ENCODE measurements around the gene GPR87. TPM values are rescaled to one million over a fixed set of nuclear protein-coding genes. Genes with fewer than 3 reads are reported as not detected.

GPR87 gene
- total RNA-seq, 2 experiments from 2014 or later: 0.19 TPM; not detected in 1

GRCh38 chr3:151278230-151278629, 38.4 kb downstream of the GPR87 start, which contains the start of gene P2RY14:
Gene P2RY14 (minus strand): TSS chr3:151278542. CDS start chr3:151214316, 64,226 bp downstream.
- CTCF ChIA-PET: interaction anchor here (0.7 to 8.5 kb wide), 14 partner anchors 11 to 122 kb away, joined by 3 to 248 read pairs (median 4); partner anchors contain the start of gene GPR171
- no peaks in the 10 kb centered on the region for H3K27me3 Mint-ChIP-seq (ENCODE audit: low read depth)
- peak within 1 kb of the TSS; percentile 44 for H3K27ac Mint-ChIP-seq
- intact Hi-C loops (cut with micrococcal nuclease): loop anchor here (1.0 to 10.0 kb wide), 9 partner anchors 10 to 513 kb away; partner anchors contain the start of genes GPR171 and SIAH2
- peaks cover 42% of the 10 kb centered on the region for H3K4me1 Mint-ChIP-seq (ENCODE audit: low read depth)
- H3K36me3 Mint-ChIP-seq (ENCODE audit: low read depth): no peaks in the 10 kb centered on the region
- peak; percentile 10 for DNase-seq
- H3K9me3 Mint-ChIP-seq: no peaks in the 10 kb centered on the region
- no peak within 1 kb of the TSS for H3K4me3 Mint-ChIP-seq

GRCh38 chr3:151276687-151277042, 40.0 kb downstream of the GPR87 start:
- Mint-ChIP-seq H3K4me1 (ENCODE audit: low read depth) (peaks cover 39% of the 10 kb centered on the region), H3K36me3 (ENCODE audit: low read depth) (no peaks in the 10 kb centered on the region), H3K27me3 (ENCODE audit: low read depth) (no peaks in the 10 kb centered on the region), H3K9me3 (no peaks in the 10 kb centered on the region), H3K27ac (peak overlapping the region; percentile 85), H3K4me3 (peak overlapping the region; percentile 55)
- CTCF ChIA-PET: interaction anchor here (8.1 to 8.5 kb wide), 2 partner anchors 49 to 107 kb away, joined by 191 to 248 read pairs; no protein-coding TSS in a partner anchor
- peak; percentile 77 for DNase-seq
- intact Hi-C loops (cut with micrococcal nuclease): loop anchor here (2.0 to 10.0 kb wide), 4 partner anchors 40 to 538 kb away; partner anchors contain the start of genes GPR87 and SIAH2

GRCh38 chr3:151276038-151276686, 40.5 kb downstream of the GPR87 start:
- Mint-ChIP-seq H3K4me1 (ENCODE audit: low read depth) (peaks cover 39% of the 10 kb centered on the region), H3K4me3 (no peak overlapping the region), H3K9me3 (no peaks in the 10 kb centered on the region), H3K27me3 (ENCODE audit: low read depth) (no peaks in the 10 kb centered on the region), H3K36me3 (ENCODE audit: low read depth) (no peaks in the 10 kb centered on the region), H3K27ac (peak overlapping the region; percentile 85)
- intact Hi-C loops (cut with micrococcal nuclease): loop anchor here (2.0 to 10.0 kb wide), 4 partner anchors 41 to 537 kb away; partner anchors contain the start of genes GPR87 and SIAH2
- DNase-seq: peak; percentile 14
- CTCF ChIA-PET: interaction anchor here (0.6 to 8.5 kb wide), 4 partner anchors 49 to 120 kb away, joined by 3 to 248 read pairs (median 98); no protein-coding TSS in a partner anchor

GRCh38 chr3:151275091-151275490, 41.5 kb downstream of the GPR87 start:
- Mint-ChIP-seq H3K4me3 (no peak overlapping the region), H3K9me3 (no peaks in the 10 kb centered on the region), H3K36me3 (ENCODE audit: low read depth) (no peaks in the 10 kb centered on the region), H3K27ac (no peak overlapping the region), H3K4me1 (ENCODE audit: low read depth) (peaks cover 41% of the 10 kb centered on the region), H3K27me3 (ENCODE audit: low read depth) (no peaks in the 10 kb centered on the region)
- no peak for DNase-seq
- intact Hi-C loops (cut with micrococcal nuclease): loop anchor here (5.0 to 10.0 kb wide), 2 partner anchors 493 to 510 kb away; partner anchors contain the start of gene SIAH2
- CTCF ChIA-PET: interaction anchor here (1.0 to 8.5 kb wide), 4 partner anchors 18 to 119 kb away, joined by 3 to 248 read pairs (median 98); no protein-coding TSS in a partner anchor

- Mint-ChIP-seq H3K27ac (peak overlapping the region; percentile 1), H3K4me3 (no peak overlapping the region), H3K27me3 (ENCODE audit: low read depth) (no peaks in the 10 kb centered on the region), H3K36me3 (ENCODE audit: low read depth) (no peaks in the 10 kb centered on the region), H3K4me1 (ENCODE audit: low read depth) (peaks cover 18% of the 10 kb centered on the region), H3K9me3 (no peaks in the 10 kb centered on the region)
- DNase-seq: no peak
- intact Hi-C loops (cut with micrococcal nuclease): loop anchor here (10.0 kb wide), 1 partner anchor 505 kb away; the partner anchor contains the start of gene SIAH2
- CTCF ChIA-PET: interaction anchor here (0.7 to 3.8 kb wide), 2 partner anchors 101 to 102 kb away, joined by 3 to 20 read pairs; no protein-coding TSS in a partner anchor
Measured at GRCh38 chr3:151269631-151270030, 47.0 kb downstream of the GPR87 start.

GRCh38 chr3:151268267-151269235, 48.1 kb downstream of the GPR87 start:
- Mint-ChIP-seq H3K9me3 (no peaks in the 10 kb centered on the region), H3K4me3 (peak overlapping the region; percentile 17), H3K36me3 (ENCODE audit: low read depth) (no peaks in the 10 kb centered on the region), H3K27ac (peak overlapping the region; percentile 70), H3K27me3 (ENCODE audit: low read depth) (no peaks in the 10 kb centered on the region), H3K4me1 (ENCODE audit: low read depth) (peaks cover 17% of the 10 kb centered on the region)
- intact Hi-C loops (cut with micrococcal nuclease): loop anchor here (1.0 kb wide), 1 partner anchor 10 kb away; the partner anchor contains the start of gene P2RY14
- CTCF ChIA-PET: interaction anchor here (0.9 to 3.8 kb wide), 9 partner anchors 11 to 101 kb away, joined by 3 to 24 read pairs (median 5); partner anchors contain the start of gene P2RY14
- peak; percentile 45 for DNase-seq

GRCh38 chr3:151267066-151267465, 49.6 kb downstream of the GPR87 start:
- CTCF ChIA-PET: interaction anchor here (0.6 to 3.8 kb wide), 5 partner anchors 12 to 104 kb away, joined by 3 to 24 read pairs (median 11); partner anchors contain the start of gene P2RY14
- no peak overlapping the region for H3K4me3 Mint-ChIP-seq
- DNase-seq: no peak
- H3K36me3 Mint-ChIP-seq (ENCODE audit: low read depth): no peaks in the 10 kb centered on the region
- no peak overlapping the region for H3K27ac Mint-ChIP-seq
- H3K9me3 Mint-ChIP-seq: no peaks in the 10 kb centered on the region
- peaks cover 17% of the 10 kb centered on the region for H3K4me1 Mint-ChIP-seq (ENCODE audit: low read depth)
- H3K27me3 Mint-ChIP-seq (ENCODE audit: low read depth): no peaks in the 10 kb centered on the region
- intact Hi-C loops (cut with micrococcal nuclease): no loop called here

- intact Hi-C loops (cut with micrococcal nuclease): no loop called here
- no peaks in the 10 kb centered on the region for H3K27me3 Mint-ChIP-seq (ENCODE audit: low read depth)
- H3K4me1 Mint-ChIP-seq (ENCODE audit: low read depth): peaks cover 17% of the 10 kb centered on the region
- no peak overlapping the region for H3K4me3 Mint-ChIP-seq
- H3K9me3 Mint-ChIP-seq: no peaks in the 10 kb centered on the region
- H3K27ac Mint-ChIP-seq: no peak overlapping the region
- H3K36me3 Mint-ChIP-seq (ENCODE audit: low read depth): no peaks in the 10 kb centered on the region
- no peak for DNase-seq
- CTCF ChIA-PET: interaction anchor here (3.8 kb wide), 1 partner anchor 99 kb away, joined by 20 read pairs; no protein-coding TSS in a partner anchor
Measured at GRCh38 chr3:151265866-151266265, 50.8 kb downstream of the GPR87 start.

GRCh38 chr3:151265166-151265565, 51.5 kb downstream of the GPR87 start:
- Mint-ChIP-seq H3K9me3 (no peaks in the 10 kb centered on the region), H3K36me3 (ENCODE audit: low read depth) (no peaks in the 10 kb centered on the region), H3K4me3 (no peak overlapping the region), H3K4me1 (ENCODE audit: low read depth) (peaks cover 15% of the 10 kb centered on the region), H3K27ac (no peak overlapping the region), H3K27me3 (ENCODE audit: low read depth) (no peaks in the 10 kb centered on the region)
- no peak for DNase-seq
- intact Hi-C loops (cut with micrococcal nuclease): no loop called here
- CTCF ChIA-PET: interaction anchor here (0.5 kb wide), 1 partner anchor 63 kb away, joined by 3 read pairs; no protein-coding TSS in a partner anchor

GRCh38 chr3:151264605-151265004, 52.0 kb downstream of the GPR87 start:
- no peak overlapping the region for H3K4me3 Mint-ChIP-seq
- intact Hi-C loops (cut with micrococcal nuclease): no loop called here
- H3K27me3 Mint-ChIP-seq (ENCODE audit: low read depth): no peaks in the 10 kb centered on the region
- no peak for DNase-seq
- H3K36me3 Mint-ChIP-seq (ENCODE audit: low read depth): no peaks in the 10 kb centered on the region
- H3K27ac Mint-ChIP-seq: no peak overlapping the region
- H3K9me3 Mint-ChIP-seq: no peaks in the 10 kb centered on the region
- H3K4me1 Mint-ChIP-seq (ENCODE audit: low read depth): peaks cover 11% of the 10 kb centered on the region
- CTCF ChIA-PET: interaction anchor here (0.5 kb wide), 1 partner anchor 63 kb away, joined by 3 read pairs; no protein-coding TSS in a partner anchor

- H3K4me3 Mint-ChIP-seq: no peak overlapping the region
- no peaks in the 10 kb centered on the region for H3K9me3 Mint-ChIP-seq
- H3K36me3 Mint-ChIP-seq (ENCODE audit: low read depth): no peaks in the 10 kb centered on the region
- H3K4me1 Mint-ChIP-seq (ENCODE audit: low read depth): no peaks in the 10 kb centered on the region
- CTCF ChIA-PET: interaction anchor here (0.6 to 1.2 kb wide), 4 partner anchors 19 to 107 kb away, joined by 3 to 6 read pairs (median 3); no protein-coding TSS in a partner anchor
- DNase-seq: no peak
- intact Hi-C loops (cut with micrococcal nuclease): no loop called here
- no peak overlapping the region for H3K27ac Mint-ChIP-seq
- no peaks in the 10 kb centered on the region for H3K27me3 Mint-ChIP-seq (ENCODE audit: low read depth)
Measured at GRCh38 chr3:151262871-151263525, 53.6 kb downstream of the GPR87 start.

Measured in activated naive CD4-positive, alpha-beta T cell treated with anti-CD3 and anti-CD28 coated beads for 36 hours (primary cell).